IMR-90 (cell line): ENCODE results near the gene FLVCR2. TPM values are rescaled to one million over a fixed set of nuclear protein-coding genes. Genes with fewer than 3 reads are reported as not detected.

Experiments used
- ATAC-seq: fragments of 200-7000 bp; cut with Tn5 transposase; 2 replicates; pipeline ENCODE4 v1.9.1; 2020; ENCODE audit warnings: low read depth, mild to moderate bottlenecking, moderate library complexity
- BruUV-seq: library from RNA; stranded (reverse); fragments of 400-500 nt; replicated peaks from 2 replicates; lab custom pipeline; 2021; lab: Mats Ljungman, UMichigan
- CTCF ChIA-PET: fragments of 300-600 bp; formaldehyde crosslinking; extraction: SDS; loops from one replicate; lab custom pipeline; 2021; ENCODE audit warnings: antibody characterized with exemption; lab: Yijun Ruan, JAX
- POLR2A ChIA-PET: fragments of 300-600 bp; sonication (Branson Sonifier 250); formaldehyde crosslinking; loops from one replicate; lab custom pipeline; 2022; ENCODE audit warnings: antibody characterized with exemption; ENCODE audit not compliant: unreplicated experiment; lab: Charles Lee
- DNase-seq: peaks from one replicate; pipeline ENCODE4 v3.0.0; 2013
- H2AFZ ChIP-seq: replicated peaks from 2 replicates; pipeline ENCODE3; 2013; ENCODE audit warnings: low read length, mild to moderate bottlenecking; ENCODE audit not compliant: poor library complexity
- H2AK5ac ChIP-seq: 2 replicates; pipeline ENCODE4 v1.6.1; 2013; ENCODE audit warnings: low read depth, low read length, inconsistent platforms
- H2AK9ac ChIP-seq: replicated peaks from 2 replicates; pipeline ENCODE3; 2013; ENCODE audit warnings: mild to moderate bottlenecking, low read depth, low read length, moderate library complexity; ENCODE audit not compliant: poor library complexity
- H2BK120ac ChIP-seq: 2 replicates; pipeline ENCODE4 v1.6.1; 2013; ENCODE audit warnings: low read depth, low read length, inconsistent platforms
- H2BK15ac ChIP-seq: 3 replicates; pipeline ENCODE4 v1.6.1; 2013; ENCODE audit warnings: low read depth, low read length, inconsistent platforms
- H2BK20ac ChIP-seq: 2 replicates; pipeline ENCODE4 v1.6.1; 2013; ENCODE audit warnings: low read depth, mild to moderate bottlenecking, inconsistent platforms, low read length, moderate library complexity
- H2BK5ac ChIP-seq: 2 replicates; pipeline ENCODE4 v1.6.1; 2013; ENCODE audit warnings: mild to moderate bottlenecking, low read depth, low read length, inconsistent platforms; ENCODE audit not compliant: poor library complexity, severe bottlenecking
- H3K14ac ChIP-seq: replicated peaks from 2 replicates; pipeline ENCODE4 v1.6.1; 2013; ENCODE audit warnings: low read depth, low read length, inconsistent platforms
- H3K18ac ChIP-seq: 2 replicates; pipeline ENCODE4 v1.6.1; 2013; ENCODE audit warnings: low read depth, low read length, control low read depth
- H3K23ac ChIP-seq: 2 replicates; pipeline ENCODE4 v1.6.1; 2013; ENCODE audit warnings: low read depth, low read length, inconsistent platforms
- H3K27ac ChIP-seq: 2 replicates; pipeline ENCODE4 v1.5.1; 2013; ENCODE audit warnings: mild to moderate bottlenecking, control low read depth, low read length; ENCODE audit not compliant: insufficient read depth
- H3K27me3 ChIP-seq: 2 replicates; pipeline ENCODE4 v1.6.1; 2013; ENCODE audit warnings: low read length; ENCODE audit not compliant: control insufficient read depth, insufficient read depth
- H3K36me3 ChIP-seq: 2 replicates; pipeline ENCODE4 v1.6.1; 2013; ENCODE audit warnings: low read length, mixed read lengths; ENCODE audit not compliant: control insufficient read depth, insufficient read depth
- H3K4ac ChIP-seq: 2 replicates; pipeline ENCODE4 v1.6.1; 2013; ENCODE audit warnings: low read depth, low read length, inconsistent platforms
- H3K4me1 ChIP-seq: 2 replicates; pipeline ENCODE4 v1.6.1; 2013; ENCODE audit warnings: low read length, mixed read lengths; ENCODE audit not compliant: control insufficient read depth, insufficient read depth
- H3K4me2 ChIP-seq: 2 replicates; pipeline ENCODE4 v1.6.1; 2013; ENCODE audit warnings: low read depth, mild to moderate bottlenecking, control low read depth, low read length, moderate library complexity
- H3K4me3 ChIP-seq: 2 replicates; pipeline ENCODE4 v1.5.1; 2013; ENCODE audit warnings: low read depth, mild to moderate bottlenecking, control low read depth, low read length, moderate library complexity; ENCODE audit not compliant: insufficient read depth
- H3K56ac ChIP-seq: 2 replicates; pipeline ENCODE4 v1.6.1; 2013; ENCODE audit warnings: low read length, inconsistent platforms; ENCODE audit not compliant: insufficient read depth; ENCODE audit errors: extremely low read depth
- H3K79me1 ChIP-seq, 2 experiments: 2 replicates each; pipeline ENCODE4 v1.6.1; 2013; ENCODE audit warnings: low read length in 2 of 2, inconsistent platforms in 1 of 2, low read depth in 1 of 2
- H3K9ac ChIP-seq: 2 replicates; pipeline ENCODE4 v1.6.1; 2013; ENCODE audit warnings: low read depth, low read length, control low read depth
- H3K9me1 ChIP-seq: 2 replicates; pipeline ENCODE4 v1.6.1; 2013; ENCODE audit warnings: low read length, inconsistent platforms; ENCODE audit not compliant: insufficient read depth
- H3K9me3 ChIP-seq: 2 replicates; pipeline ENCODE4 v1.6.1; 2013; ENCODE audit warnings: low read length; ENCODE audit not compliant: control insufficient read depth, insufficient read depth
- H4K20me1 ChIP-seq: 2 replicates; pipeline ENCODE4 v1.6.1; 2013; ENCODE audit warnings: low read length, inconsistent platforms; ENCODE audit not compliant: insufficient read depth
- H4K5ac ChIP-seq: 2 replicates; pipeline ENCODE4 v1.6.1; 2013; ENCODE audit warnings: mild to moderate bottlenecking, low read depth, low read length, control low read depth
- H4K8ac ChIP-seq, 2 experiments: 2 replicates each; pipeline ENCODE4 v1.6.1; 2013; ENCODE audit warnings: low read depth in 2 of 2, low read length in 2 of 2, control low read depth in 1 of 2, inconsistent platforms in 1 of 2
- H4K91ac ChIP-seq: 2 replicates; pipeline ENCODE4 v1.6.1; 2013; ENCODE audit warnings: low read depth, low read length, inconsistent platforms; ENCODE audit not compliant: insufficient read depth
- CEBPB ChIP-seq: IDR thresholded peaks from 2 replicates; pipeline ENCODE4 v1.6.1; 2012; ENCODE audit warnings: low read depth, low read length, improper control_type of control experiment
- CHD1 ChIP-seq: IDR thresholded peaks from 2 replicates; pipeline ENCODE4 v1.6.1; 2012; ENCODE audit warnings: low read depth, low read length, improper control_type of control experiment
- MAFK ChIP-seq: IDR thresholded peaks from 2 replicates; pipeline ENCODE4 v1.6.1; 2012; ENCODE audit warnings: low read depth, low read length, improper control_type of control experiment
- MAZ ChIP-seq: IDR thresholded peaks from 2 replicates; pipeline ENCODE4 v1.6.1; 2012; ENCODE audit warnings: low read depth, mild to moderate bottlenecking, low read length, improper control_type of control experiment, moderate library complexity, borderline replicate concordance
- NFE2L2 ChIP-seq: fragments of 150-350 bp; IDR thresholded peaks from 2 replicates; pipeline ENCODE4 v1.6.1; 2016; ENCODE audit warnings: low read depth, mild to moderate bottlenecking, low read length
- RCOR1 ChIP-seq: IDR thresholded peaks from 2 replicates; pipeline ENCODE4 v1.6.1; 2012; ENCODE audit warnings: mild to moderate bottlenecking, low read length, improper control_type of control experiment; ENCODE audit not compliant: insufficient replicate concordance
- RFX5 ChIP-seq: IDR thresholded peaks from 2 replicates; pipeline ENCODE4 v1.8.0; 2012; ENCODE audit warnings: low read depth, mild to moderate bottlenecking, low read length, moderate library complexity
- SMC3 ChIP-seq: fragments of 150-350 bp; IDR thresholded peaks from 2 replicates; pipeline ENCODE4 v1.6.1; 2016; ENCODE audit warnings: low read depth, mild to moderate bottlenecking, antibody characterized with exemption, low read length, moderate library complexity
- WGBS, 2 experiments: methylation state at CpG; one replicate each; pipeline versions ENCODE4 v1.1.5 to v1.1.7; 2013; ENCODE audit warnings: missing lambda C conversion rate in 2 of 2; ENCODE audit not compliant: insufficient read length in 1 of 2; ENCODE audit errors: extremely low coverage in 2 of 2; 5-methylcytosine and 5-hydroxymethylcytosine counted together
- dilution Hi-C: fragments of 300-500 bp; cut with HindIII; formaldehyde crosslinking; loops from one replicate; pipeline ENCODE4 v1.14.3; 2018; ENCODE audit warnings: low sequenced_read_pairs; ENCODE audit not compliant: unreplicated experiment
- in situ Hi-C: fragments of 300-500 bp; cut with MboI; formaldehyde crosslinking; loops from 3 replicates; pipeline ENCODE4 v1.14.3; 2019; ENCODE audit warnings: low sequenced_read_pairs, inconsistent platforms, mixed read lengths
- intact Hi-C: fragments of 100-400 bp; cut with micrococcal nuclease; formaldehyde crosslinking; loops from 2 replicates; pipeline ENCODE4 v1.10.0; 2022
- polyA plus RNA-seq, 3 experiments: library from polyadenylated mRNA; depleted of rRNA; stranded (reverse); fragments of >200 nt; gene quantifications; 2 replicates each; pipeline ENCODE4 v1.2.3, GENCODE V29; 2012; ENCODE audit warnings: low replicate concordance in 1 of 3
- total RNA-seq: library from RNA; depleted of rRNA; stranded (reverse); fragments of >200 nt; gene quantifications from 2 replicates; pipeline ENCODE4 v1.2.3, GENCODE V29; 2012
- TF ChIP-seq, protein P1 (sequence below): fragments of 150-350 bp; IDR thresholded peaks from 2 replicates; pipeline ENCODE4 v1.6.1; 2017; ENCODE audit warnings: mild to moderate bottlenecking, antibody characterized with exemption, low read length, low read depth
- TF ChIP-seq, protein P2 (sequence below): conservative IDR thresholded peaks from 2 replicates; pipeline ENCODE4 v1.5.1; 2012; ENCODE audit warnings: mild to moderate bottlenecking, low read depth, low read length, improper control_type of control experiment

The FLVCR2 gene
- total and polyA plus RNA-seq, 2 of the 4 experiments (the other 2 are of a cell fraction) = 0.94 to 1.4 TPM

DNA sequence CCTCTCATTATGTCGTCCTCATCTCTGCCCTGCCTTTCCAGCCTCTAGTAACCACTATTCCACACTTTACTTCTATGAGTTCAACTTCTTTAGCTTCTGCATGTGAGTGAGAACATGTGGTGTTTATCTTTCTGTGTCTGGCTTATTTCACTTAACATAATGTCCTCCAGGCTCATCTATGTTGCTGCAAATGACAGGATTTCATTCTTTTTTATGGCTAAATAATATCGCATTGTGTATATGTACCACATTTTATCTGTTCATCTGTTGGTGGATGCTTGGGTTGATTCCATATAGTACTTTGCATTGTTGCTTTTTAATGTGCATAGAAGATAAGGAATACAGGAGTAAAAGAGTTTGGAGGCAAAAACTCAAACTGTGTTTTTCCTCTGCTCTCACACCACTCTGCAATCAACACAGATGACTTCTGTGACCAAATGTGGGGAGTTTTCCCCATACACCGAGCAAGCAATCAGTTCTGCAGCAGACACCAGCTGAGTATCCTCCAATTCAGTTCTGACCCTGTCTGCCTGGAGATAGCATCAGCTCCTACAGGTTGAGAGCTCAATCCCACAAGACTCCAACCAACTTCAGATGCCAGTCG is 24.6 kb upstream of the FLVCR2 start:
- Histone ChIP-seq H3K23ac (no peak overlapping the region), H4K20me1 (no peaks in the 10 kb centered on the region), H2BK120ac (no peak overlapping the region), H2BK20ac (no peak overlapping the region), H2BK5ac (no peak overlapping the region), H4K5ac (no peak overlapping the region), H4K8ac (no peak overlapping the region), H3K4me3 (no peak overlapping the region), H3K18ac (no peak overlapping the region), H3K4me1 (peaks cover 9% of the 10 kb centered on the region), H3K9me3 (peaks cover 8% of the 10 kb centered on the region), H4K91ac (no peak overlapping the region), H3K36me3 (no peaks in the 10 kb centered on the region), H3K9ac (no peak overlapping the region), H3K9me1 (no peaks in the 10 kb centered on the region), H2BK15ac (no peak overlapping the region), H3K79me1 (no peaks in the 10 kb centered on the region), H2AFZ (no peak overlapping the region), H2AK5ac (no peak overlapping the region), H3K4ac (no peak overlapping the region), H3K4me2 (no peak overlapping the region), H3K27ac (no peak overlapping the region), H3K27me3 (peaks cover 11% of the 10 kb centered on the region), H2AK9ac (no peak overlapping the region), H3K14ac (no peak overlapping the region), H3K56ac (no peak overlapping the region)
- CTCF ChIA-PET = no interaction called here
- BruUV-seq = no TSS peak
- ATAC-seq = no peak
- dilution Hi-C loops = no loop called here
- in situ Hi-C loops = no loop called here
- POLR2A ChIA-PET = no interaction called here
- WGBS, 2 experiments = no CpG with 5 or more reads among the region's 4 CpGs
- TF ChIP-seq, protein P1, sequence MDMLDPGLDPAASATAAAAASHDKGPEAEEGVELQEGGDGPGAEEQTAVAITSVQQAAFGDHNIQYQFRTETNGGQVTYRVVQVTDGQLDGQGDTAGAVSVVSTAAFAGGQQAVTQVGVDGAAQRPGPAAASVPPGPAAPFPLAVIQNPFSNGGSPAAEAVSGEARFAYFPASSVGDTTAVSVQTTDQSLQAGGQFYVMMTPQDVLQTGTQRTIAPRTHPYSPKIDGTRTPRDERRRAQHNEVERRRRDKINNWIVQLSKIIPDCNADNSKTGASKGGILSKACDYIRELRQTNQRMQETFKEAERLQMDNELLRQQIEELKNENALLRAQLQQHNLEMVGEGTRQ = no peak
- TF ChIP-seq SMC3 (no peak), CHD1 (no peak), NFE2L2 (no peak), RFX5 (no peak), MAFK (no peak), CEBPB (no peak), RCOR1 (no peak), MAZ (no peak)
- TF ChIP-seq, protein P2, sequence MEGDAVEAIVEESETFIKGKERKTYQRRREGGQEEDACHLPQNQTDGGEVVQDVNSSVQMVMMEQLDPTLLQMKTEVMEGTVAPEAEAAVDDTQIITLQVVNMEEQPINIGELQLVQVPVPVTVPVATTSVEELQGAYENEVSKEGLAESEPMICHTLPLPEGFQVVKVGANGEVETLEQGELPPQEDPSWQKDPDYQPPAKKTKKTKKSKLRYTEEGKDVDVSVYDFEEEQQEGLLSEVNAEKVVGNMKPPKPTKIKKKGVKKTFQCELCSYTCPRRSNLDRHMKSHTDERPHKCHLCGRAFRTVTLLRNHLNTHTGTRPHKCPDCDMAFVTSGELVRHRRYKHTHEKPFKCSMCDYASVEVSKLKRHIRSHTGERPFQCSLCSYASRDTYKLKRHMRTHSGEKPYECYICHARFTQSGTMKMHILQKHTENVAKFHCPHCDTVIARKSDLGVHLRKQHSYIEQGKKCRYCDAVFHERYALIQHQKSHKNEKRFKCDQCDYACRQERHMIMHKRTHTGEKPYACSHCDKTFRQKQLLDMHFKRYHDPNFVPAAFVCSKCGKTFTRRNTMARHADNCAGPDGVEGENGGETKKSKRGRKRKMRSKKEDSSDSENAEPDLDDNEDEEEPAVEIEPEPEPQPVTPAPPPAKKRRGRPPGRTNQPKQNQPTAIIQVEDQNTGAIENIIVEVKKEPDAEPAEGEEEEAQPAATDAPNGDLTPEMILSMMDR = no peak
- DNase-seq = no peak
- intact Hi-C loops = loop anchor here (1.0 kb wide), 1 partner anchor 44 kb away; no protein-coding TSS in a partner anchor
